HG02938 (cell line): ENCODE results near the gene GJB6.

ENCODE experiments used
- ATAC-seq: cut with Tn5 transposase; IDR thresholded peaks from one replicate; pipeline ENCODE4 v1.9.1; 2021; ENCODE audit warnings: mild to moderate bottlenecking, moderate library complexity; ENCODE audit not compliant: unreplicated experiment

GJB6 gene

DNA sequence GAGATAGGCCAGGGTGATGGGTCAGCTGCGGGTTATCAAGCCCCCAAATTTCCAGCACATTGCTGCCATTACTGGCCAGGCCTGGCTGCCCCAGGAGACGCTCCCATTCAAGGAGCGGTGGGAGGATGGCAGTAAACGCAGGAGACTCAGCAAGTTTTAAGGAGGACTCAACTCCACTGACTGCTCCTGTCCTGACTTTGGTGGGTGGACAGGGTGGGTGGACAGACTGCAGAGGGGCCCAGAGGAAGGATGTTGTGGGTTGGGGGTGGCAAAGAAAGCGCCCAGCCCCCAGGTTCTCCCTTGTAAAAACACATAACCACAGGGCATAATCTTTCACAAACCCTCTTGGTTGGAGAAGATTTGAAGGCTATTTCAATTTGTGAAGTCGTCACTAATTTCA lies 4.4 kb downstream of the GJB6 start:
- ATAC-seq = no peak

DNA sequence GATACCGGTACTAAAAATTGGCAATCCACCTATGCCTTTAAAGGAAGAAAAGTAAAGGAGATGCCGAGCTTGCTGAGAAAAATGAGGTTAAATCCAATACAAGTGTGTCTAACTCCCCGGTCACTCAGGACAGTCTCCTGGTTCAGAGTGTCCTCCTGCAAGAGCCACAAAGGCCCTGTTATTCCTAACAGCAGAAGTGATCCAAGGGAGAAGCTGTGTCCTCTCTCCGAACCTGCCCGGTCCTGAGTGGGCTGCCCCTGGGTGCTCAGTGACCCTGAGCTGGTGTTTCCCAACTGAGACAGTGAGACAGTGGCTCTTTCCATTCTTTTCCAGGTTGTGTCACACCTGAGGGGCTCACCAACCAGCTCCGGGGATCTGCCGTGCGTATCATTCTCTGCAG lies 4.8 kb downstream of the GJB6 start:
- ATAC-seq = no peak

DNA sequence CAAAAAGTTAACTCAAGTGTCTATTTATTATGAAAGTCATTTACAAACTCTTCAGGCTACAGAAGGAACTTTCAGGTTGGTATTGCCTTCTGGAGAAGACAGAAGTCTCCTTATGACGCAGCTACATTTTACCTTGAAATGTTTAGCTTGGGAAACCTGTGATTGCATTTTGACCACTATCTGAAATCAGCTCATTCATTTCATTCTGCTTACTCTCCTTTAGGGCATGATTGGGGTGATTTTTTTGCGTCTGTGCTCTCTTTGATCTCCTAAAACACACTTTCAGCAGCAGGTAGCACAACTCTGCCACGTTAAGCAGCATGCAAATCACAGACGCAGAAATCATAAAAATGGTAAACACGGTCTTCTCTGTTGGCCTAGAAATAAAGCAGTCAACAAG lies 9.6 kb downstream of the GJB6 start:
- ATAC-seq = no peak

DNA sequence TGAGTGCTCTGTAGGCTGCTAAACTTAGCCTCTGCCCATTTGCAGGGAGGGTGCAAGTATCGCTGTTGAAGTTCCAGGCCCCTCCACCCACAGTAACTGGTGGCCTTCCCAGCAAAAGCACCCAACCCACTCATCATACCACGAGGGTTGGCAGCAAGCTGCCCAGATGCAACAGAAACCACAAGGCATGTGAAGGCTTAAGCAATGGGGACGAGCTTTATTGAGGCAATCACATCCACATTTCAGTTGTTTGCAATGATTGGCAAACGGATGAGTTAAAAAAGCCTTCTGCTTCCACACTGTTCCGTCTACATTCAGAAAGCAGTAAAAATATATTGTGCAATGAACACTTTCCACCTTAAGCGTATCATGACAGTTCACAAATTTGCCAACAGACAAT lies 10.3 kb downstream of the GJB6 start:
- no peak for ATAC-seq

DNA sequence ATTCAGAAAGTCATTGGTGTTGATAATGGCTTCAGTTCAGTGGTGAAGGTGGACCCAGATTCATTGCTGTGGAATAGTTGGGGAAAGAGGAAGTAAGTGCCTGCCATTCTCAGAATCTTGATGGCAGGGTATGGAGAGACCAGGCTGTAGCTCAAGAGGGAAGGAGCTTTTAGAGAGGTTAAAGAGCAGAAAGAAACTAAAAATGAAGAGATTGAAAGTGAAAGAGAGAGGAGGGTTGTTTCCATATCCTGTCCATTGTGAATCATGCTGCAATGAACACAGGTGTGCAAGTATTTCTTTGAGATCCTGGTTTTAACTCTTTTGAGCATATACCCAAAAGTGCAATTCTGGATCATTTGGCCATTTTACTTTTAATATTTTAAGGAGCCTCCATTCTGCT lies 12.5 kb downstream of the GJB6 start:
- ATAC-seq = peak; percentile 95

DNA sequence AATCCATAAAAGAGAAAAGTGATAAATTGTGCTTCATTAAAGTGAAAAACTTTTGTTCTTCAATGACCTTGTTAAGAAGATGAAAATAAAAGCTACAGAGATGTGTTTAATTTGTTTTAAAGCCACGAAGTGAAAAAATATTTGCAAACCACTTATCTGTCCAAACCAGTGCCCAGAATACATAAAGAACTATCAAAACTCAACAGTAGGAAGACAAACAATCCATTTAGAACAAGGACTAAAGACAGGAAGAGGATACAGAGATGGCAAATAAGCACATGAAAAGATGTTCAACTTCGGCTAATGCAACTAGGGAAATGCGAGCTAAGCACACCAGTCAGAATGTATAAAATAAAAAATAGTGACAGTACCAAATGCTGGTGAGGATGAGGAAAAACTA lies 15.0 kb downstream of the GJB6 start:
- no peak for ATAC-seq

DNA sequence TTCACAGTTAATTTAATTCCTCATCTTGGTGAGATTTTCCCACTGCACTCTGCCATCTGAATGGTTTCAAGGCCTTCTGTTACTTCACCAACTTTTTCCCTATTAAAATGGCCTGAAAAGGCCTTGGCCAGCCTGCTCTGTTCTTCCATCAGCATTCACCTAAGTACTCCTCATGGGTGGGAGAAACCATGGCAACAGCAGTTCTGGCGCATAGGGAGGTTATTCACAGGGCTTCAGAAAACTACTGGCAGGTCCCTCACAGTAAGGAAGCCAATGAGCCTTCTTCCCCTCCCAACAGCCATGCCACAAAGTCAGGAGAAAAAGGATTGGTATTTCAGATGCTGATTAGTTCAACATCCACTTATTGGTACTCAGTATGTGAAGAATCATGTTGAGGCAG lies 22.2 kb downstream of the GJB6 start:
- ATAC-seq = no peak

DNA sequence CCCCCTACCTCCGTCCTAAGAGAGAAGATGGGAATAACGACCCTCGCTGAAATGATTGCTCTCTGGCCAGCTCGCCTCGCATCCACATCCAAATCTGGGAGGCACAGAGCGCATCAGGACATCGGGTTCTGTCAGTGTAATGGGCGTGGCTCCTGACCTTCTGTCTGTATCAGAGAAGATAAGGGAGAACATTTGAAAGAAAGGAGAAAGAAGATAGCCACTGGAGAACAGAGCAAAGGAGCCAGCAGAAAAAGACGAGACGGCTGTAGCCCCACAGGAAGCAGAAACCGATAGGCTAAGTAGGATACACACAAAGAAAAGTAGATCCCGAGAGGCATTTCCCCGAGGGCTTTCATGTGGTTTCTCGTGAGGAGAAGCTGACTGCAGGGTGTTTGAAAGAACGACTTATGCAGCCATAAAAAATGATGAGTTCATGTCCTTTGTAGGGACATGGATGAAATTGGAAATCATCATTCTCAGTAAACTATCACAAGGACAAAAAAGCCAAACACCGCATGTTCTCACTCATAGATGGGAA lies 25.4 kb downstream of the GJB6 start:
- no peak for ATAC-seq

DNA sequence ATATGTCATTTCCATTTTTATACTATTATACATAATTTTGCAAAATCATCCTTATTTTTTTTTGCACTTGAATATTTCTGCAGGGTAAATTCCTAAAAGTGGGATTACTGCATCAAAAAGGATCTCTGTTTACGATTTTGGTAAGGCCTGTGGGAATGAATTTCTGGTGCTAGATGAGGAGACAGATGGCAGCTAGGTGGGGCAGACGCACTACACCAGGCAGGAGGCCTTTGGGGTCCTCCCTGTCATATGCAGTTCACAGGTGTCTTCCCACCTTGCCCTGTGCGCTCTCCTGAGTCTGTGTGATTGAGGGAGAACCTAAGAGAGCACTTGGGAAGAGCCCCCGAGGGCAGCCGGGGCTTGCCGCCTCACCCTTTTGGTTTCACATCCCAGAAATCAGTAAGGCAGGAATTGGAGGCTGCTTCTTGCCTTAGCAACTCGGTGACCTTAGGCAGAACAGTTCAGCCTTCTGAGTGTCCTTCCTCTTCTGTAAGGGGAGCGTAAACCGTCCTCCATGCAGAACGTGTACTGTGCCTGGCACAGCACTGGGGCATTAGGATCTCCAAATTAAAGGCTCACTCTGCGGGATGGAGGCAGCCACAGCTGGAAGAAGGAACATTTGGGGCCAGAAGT lies 25.9 kb downstream of the GJB6 start:
- ATAC-seq = no peak

DNA sequence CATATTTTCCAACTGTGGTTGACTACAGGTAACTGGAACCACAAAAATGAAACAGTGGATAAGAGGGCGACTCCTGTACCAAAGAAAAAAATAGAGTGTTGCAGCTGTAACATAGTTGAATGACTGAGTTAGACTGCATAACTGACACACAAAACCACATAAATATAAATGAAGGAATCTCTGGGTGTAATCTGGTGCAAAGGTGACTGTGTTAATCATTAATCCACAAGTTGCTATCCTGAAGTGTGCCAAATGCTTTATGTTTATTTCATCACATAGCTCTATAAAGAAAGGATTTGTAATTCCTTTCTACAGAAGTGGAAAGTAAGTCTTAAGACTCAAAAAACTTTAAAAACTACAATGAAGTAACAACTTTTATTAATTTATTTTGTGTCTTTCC lies 33.3 kb downstream of the GJB6 start:
- ATAC-seq = no peak

DNA sequence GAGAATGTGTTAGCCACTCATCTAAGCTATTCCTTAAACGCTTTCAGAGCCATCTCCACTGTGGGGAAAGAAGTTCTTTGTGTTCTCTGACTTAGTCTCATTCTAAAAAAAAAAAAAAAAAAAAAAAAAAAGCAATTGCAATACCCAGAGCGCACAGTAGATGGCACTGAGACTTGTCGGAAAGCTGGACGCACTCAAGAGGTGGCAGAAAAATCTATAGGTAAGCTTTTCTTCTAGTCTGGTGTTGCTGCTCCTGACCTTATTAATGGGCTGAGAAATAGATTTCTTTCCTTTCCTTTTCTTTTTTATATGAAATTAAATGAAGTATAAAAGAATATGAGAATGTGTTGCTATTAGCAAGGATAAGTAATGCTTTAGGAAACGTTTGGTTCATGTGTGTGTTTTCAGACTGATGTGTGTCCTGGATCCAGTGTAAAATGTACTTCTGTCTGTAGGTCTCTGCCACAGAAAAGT lies 34.7 kb downstream of the GJB6 start:
- ATAC-seq = no peak

DNA sequence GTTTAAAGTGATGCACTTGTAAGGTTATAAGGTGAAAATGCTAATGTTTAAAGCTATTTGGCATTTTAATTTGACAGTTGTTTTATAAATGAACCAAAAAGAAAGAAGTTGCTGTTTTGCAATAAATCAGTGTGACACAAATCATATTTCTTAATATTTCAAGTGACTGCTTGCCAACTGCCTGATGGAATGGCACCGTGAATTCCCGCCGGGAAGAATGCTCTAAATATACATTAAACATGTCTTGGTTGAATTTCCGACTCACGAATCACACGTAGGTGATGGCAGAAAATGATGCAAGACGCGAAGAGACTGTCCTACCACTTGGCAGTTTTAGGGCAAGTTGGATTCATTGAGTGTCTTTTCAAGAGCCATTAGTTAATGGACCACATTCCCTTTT lies 36.3 kb downstream of the GJB6 start:
- ATAC-seq = no peak

DNA sequence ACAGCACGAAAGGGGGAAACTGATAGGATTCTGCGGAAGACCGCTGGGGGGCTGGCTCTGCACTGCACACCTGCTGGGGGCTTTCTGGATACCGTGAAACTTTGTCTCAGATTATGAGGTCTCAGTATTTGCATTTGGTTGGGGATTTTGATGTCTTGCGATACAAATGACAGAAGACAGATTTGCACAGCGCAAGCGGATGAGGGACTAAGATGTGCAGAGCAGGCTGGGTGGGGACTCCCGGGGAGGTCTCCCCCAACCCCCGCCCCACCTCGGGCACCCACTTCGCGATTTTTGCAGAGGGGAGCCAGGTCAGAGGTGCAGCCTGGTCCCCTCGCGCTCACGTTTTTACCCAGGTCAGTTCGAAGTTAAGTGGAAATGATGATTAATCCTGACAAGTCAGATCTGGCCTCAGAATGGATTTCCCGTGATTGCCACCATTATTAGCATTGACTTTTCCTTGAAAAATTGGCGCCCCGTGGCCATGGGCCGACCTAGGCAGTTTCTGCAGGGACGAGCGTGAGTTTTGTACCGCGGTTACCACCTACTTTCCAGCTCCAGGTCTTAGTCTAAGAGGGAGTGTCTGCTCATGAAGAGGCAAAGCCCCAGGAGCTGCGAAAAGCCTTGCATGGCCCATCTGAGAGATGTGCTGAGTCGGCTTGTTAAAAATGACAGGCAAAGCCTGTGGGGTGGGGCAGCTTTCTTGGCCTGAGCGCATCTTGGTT lies 38.0 kb downstream of the GJB6 start:
- no peak for ATAC-seq

DNA sequence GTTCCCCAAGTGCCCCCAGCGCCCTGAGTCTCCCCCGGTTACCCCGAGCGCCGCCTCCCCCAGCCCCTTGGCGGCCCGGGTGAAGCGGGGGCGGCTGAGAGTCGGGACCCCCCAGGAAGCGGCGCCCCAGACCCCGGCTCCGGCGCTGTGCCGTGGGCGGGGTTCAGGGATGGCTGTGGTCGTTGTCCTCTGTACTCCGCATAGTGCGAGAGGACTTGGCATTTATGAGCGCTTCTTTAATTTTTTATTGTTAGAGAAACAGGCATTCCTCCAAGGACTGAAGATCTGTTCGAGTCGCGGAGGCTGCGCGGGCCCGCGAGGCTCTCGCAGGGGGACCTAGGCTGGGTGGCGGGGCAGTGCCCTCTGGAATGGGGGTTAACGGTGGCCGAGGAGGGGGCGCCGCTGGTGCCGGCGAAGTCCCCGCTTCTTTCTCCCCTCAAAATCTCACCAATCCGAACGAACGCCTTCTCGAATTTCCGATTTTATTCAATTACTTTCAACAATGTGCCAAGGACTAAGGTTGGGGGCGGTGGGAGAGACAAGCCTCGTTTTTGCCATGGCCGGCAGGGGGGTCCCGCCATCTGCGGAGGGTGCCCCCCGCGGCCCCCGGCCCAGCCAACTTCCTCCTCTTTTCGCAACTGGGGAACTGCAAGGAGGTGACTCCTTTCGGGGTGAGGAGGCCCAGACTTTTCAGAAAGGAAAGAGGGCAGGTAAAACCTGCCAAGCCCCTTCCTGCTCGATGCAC lies 38.8 kb downstream of the GJB6 start:
- no peak for ATAC-seq

DNA sequence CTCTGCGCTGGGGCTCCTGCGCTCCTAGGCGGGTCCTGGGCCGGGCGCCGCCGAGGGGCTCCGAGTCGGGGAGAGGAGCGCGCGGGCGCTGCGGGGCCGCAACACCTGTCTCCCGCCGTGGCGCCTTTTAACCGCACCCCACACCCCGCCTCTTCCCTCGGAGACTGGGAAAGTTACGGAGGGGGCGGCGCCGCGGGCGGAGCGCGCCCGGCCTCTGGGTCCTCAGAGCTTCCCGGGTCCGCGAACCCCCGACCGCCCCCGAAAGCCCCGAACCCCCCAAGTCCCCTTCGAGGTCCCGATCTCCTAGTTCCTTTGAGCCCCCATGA lies 39.3 kb downstream of the GJB6 start, which contains the start of gene GJB2:
GJB2 (minus strand) TSS at position 103 of the 326 bp plus-strand sequence. CDS start 3,357 bp downstream, outside the sequence.
- ATAC-seq = no peak

DNA sequence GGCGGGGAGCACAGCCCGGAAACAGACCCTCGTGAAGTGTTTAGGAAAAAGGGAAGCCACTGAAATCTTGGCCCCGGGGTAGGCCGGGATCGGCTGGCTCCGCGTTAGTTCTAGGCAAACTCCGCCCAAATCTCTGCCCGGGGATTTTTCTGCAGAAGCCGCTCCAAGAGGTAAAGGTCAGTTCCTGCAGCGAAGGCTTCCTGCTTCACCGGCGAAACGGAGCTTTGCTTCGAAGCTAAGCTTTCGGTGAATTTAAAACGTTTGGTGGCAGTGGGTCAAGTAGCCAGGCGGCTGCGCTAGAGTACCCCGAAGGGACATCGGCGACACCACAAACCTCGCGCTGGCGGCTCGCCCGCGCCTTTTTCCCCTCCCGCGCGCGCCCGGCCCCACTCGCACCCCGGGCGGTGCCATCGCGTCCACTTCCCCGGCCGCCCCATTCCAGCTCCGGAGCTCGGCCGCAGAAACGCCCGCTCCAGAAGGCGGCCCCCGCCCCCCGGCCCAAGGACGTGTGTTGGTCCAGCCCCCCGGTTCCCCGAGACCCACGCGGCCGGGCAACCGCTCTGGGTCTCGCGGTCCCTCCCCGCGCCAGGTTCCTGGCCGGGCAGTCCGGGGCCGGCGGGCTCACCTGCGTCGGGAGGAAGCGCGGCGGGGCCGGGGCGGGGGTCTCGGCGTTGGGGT lies 39.8 kb downstream of the GJB6 start:
- no peak for ATAC-seq

DNA sequence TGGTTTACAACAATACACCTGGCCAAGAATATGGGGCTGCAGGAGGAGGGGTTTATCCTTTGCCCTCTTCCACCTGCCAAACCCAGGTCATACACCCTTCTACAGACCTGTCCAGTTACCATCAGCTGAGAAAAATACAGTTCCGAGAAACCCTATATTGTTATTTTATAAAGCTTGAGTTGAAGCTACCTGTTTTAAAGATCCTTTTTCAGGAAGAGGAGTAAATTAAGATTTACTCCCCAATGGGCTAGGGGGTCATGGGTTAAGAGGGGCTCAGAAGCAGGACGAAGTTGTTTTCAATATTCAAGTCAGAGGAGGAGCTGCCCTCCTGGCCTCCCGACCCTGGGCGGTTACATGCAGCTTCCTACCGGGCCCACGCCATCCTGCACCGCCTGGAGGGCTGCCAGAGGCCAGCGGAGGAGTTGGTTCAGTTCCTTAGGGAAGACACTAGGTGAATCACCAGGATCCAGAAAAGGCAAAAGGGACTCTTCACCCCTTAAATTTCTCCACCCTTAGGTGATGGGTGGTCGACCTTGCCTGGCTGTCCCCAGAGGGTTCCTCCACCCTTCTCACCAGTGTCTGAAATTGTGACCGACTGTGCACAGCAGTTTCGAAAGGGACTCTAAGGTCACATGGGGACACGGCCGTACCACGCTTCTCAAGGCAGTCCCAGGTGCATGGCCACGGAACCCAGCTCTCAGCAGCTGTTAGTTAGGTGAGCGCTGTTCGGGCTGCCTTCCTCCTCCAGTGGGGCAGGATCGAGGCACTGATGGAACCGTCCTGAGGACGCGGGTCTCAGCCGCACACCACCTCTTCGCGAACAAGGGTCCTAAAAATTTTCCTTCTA lies 40.6 kb downstream of the GJB6 start:
- no peak for ATAC-seq

DNA sequence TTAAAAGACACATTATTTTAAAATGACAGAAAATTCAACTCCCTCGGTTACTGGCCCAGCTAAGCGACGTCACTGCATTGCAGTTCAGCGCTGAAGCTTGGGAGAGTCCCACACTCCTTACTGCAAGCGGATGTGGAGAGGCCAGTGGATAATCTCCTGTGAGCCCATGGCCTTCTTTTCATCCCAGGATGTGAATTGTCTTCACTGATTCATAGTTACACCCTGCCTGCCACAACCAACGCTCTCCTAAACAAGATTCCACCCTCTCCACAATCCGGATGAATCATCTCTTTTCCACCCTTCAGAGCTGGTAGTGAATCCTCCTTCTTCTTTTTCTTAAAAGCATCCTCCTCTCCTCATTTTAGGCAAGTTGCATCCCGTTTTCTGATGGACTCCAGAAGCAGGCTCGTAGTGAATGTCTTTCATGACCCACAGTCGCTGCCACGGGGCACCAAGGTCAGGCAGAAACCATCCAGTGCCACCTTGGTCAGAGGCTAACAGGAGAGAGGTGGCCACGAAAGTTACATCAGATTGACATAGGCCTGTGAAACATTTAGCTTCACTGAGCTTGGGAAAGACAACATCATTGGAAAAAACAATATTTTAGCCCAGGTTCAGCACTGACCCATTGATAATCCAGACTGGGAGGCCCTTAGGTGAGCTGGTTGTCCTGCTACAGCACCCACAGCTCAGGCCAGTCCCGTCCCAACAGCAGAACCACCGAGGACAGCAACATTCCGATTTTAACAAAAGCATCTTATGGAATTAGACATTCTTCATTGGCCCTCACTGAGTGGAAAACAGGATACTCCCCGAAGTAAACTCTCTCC lies 41.4 kb downstream of the GJB6 start:
- ATAC-seq = no peak

DNA sequence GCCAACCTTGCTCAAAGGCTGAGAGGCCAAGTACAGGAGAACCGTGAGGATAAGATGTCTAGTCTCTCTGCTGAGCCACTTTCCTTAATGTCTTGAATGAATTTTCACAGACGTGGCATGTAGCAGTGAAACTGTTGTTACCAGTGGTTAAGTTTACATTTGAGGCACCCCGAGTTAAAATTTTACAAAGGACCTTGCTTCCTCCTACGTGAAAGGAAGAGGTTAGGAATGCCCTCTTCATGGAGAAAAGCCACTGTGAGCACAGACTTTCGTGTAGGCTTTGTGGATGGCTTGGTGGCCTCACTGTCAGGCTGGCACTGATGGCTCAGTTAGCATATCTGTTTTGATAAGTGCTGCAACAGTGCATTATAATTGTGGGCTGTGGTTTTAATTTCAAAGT lies 42.0 kb downstream of the GJB6 start:
- no peak for ATAC-seq
